SJSA1 (cell line): ENCODE results near the gene ELK4. TPM values are rescaled to one million over a fixed set of nuclear protein-coding genes. Genes with fewer than 3 reads are reported as not detected.
A peak's percentile ranks its signal among the peaks of the same experiment; 100 is the strongest.

Source experiments
- DNase-seq, 2 experiments: peaks; one replicate each; pipeline ENCODE4 v3.0.0-alpha.2; 2015 to 2020; ENCODE audit warnings: low spot score in 2 of 2, low read depth in 1 of 2
- H3K27ac ChIP-seq: fragments of 250-450 bp; sonication (Bioruptor Pico); 2 replicates; pipeline ENCODE4 v1.5.1; 2020; ENCODE audit warnings: mild to moderate bottlenecking, moderate library complexity
- H3K27me3 ChIP-seq: fragments of 250-450 bp; sonication (Bioruptor Pico); replicated peaks from 2 replicates; pipeline ENCODE4 v1.5.1; 2020; ENCODE audit warnings: mild to moderate bottlenecking, moderate library complexity
- H3K36me3 ChIP-seq: fragments of 250-450 bp; sonication (Bioruptor Pico); 2 replicates; pipeline ENCODE4 v1.5.1; 2020; ENCODE audit warnings: mild to moderate bottlenecking
- H3K4me1 ChIP-seq: fragments of 250-450 bp; sonication (Bioruptor Pico); replicated peaks from 2 replicates; pipeline ENCODE4 v1.6.1; 2021; ENCODE audit warnings: mild to moderate bottlenecking
- H3K4me3 ChIP-seq: fragments of 250-450 bp; sonication (Bioruptor Pico); 2 replicates; pipeline ENCODE4 v1.5.1; 2020; ENCODE audit warnings: mild to moderate bottlenecking
- H3K9me3 ChIP-seq: fragments of 250-450 bp; sonication (Bioruptor Pico); replicated peaks from 2 replicates; pipeline ENCODE4 v1.5.1; 2020; ENCODE audit warnings: mild to moderate bottlenecking
- total RNA-seq: library from RNA; depleted of rRNA; stranded (reverse); fragments of >200 nt; shearing (Covaris generic); gene quantifications from 2 replicates; pipeline ENCODE4 v1.2.3, GENCODE V29; 2014

Gene ELK4
- total RNA-seq, 1 experiment from 2014 or later: 18.4 TPM

- Histone ChIP-seq H3K4me3 (no peak overlapping the region), H3K27me3 (no peaks in the 10 kb centered on the region; the same call in 1 of the 2 replicates), H3K27ac (no peak overlapping the region), H3K4me1 (peaks cover 3% of the 10 kb centered on the region; the same call in 1 of the 2 replicates), H3K9me3 (no peaks in the 10 kb centered on the region), H3K36me3 (no peaks in the 10 kb centered on the region)
- DNase-seq: no peak
Measured at GRCh38 chr1:205593532-205593931, 38.3 kb downstream of the ELK4 start.

GRCh38 chr1:205592443-205593003 is 39.3 kb downstream of the ELK4 start:
- Histone ChIP-seq H3K9me3 (no peaks in the 10 kb centered on the region), H3K36me3 (no peaks in the 10 kb centered on the region), H3K4me3 (no peak overlapping the region), H3K27ac (no peak overlapping the region), H3K27me3 (no peaks in the 10 kb centered on the region; the same call in 1 of the 2 replicates), H3K4me1 (peaks cover 3% of the 10 kb centered on the region; the same call in 1 of the 2 replicates)
- no peak for DNase-seq

- no peaks in the 10 kb centered on the region for H3K36me3 ChIP-seq
- H3K27me3 ChIP-seq: no peaks in the 10 kb centered on the region; the same call in 1 of the 2 replicates
- peak; percentile 71 to 82 for DNase-seq
- no peaks in the 10 kb centered on the region for H3K9me3 ChIP-seq
- H3K4me1 ChIP-seq: peaks cover 3% of the 10 kb centered on the region; the same call in 1 of the 2 replicates
- H3K27ac ChIP-seq: no peak overlapping the region
- H3K4me3 ChIP-seq: no peak overlapping the region
Measured at GRCh38 chr1:205591522-205592351, 40.1 kb downstream of the ELK4 start.

- no peaks in the 10 kb centered on the region for H3K36me3 ChIP-seq
- H3K9me3 ChIP-seq: no peaks in the 10 kb centered on the region
- no peak for DNase-seq
- no peaks in the 10 kb centered on the region; the same call in 1 of the 2 replicates for H3K27me3 ChIP-seq
- H3K27ac ChIP-seq: no peak overlapping the region
- H3K4me3 ChIP-seq: no peak overlapping the region
- peaks cover 3% of the 10 kb centered on the region; the same call in 1 of the 2 replicates for H3K4me1 ChIP-seq
Measured at GRCh38 chr1:205590777-205591513, 40.9 kb downstream of the ELK4 start.

GRCh38 chr1:205590457-205590768 is 41.4 kb downstream of the ELK4 start:
- no peaks in the 10 kb centered on the region for H3K36me3 ChIP-seq
- H3K4me1 ChIP-seq: peaks cover 3% of the 10 kb centered on the region; the same call in 1 of the 2 replicates
- no peak overlapping the region for H3K4me3 ChIP-seq
- no peaks in the 10 kb centered on the region for H3K9me3 ChIP-seq
- no peaks in the 10 kb centered on the region; the same call in 1 of the 2 replicates for H3K27me3 ChIP-seq
- H3K27ac ChIP-seq: no peak overlapping the region
- DNase-seq: no peak

GRCh38 chr1:205589618-205590456 is 42.0 kb downstream of the ELK4 start:
- Histone ChIP-seq H3K4me3 (no peak overlapping the region), H3K36me3 (no peaks in the 10 kb centered on the region), H3K4me1 (peaks cover 3% of the 10 kb centered on the region; the same call in 1 of the 2 replicates), H3K27ac (no peak overlapping the region), H3K9me3 (no peaks in the 10 kb centered on the region), H3K27me3 (no peaks in the 10 kb centered on the region; the same call in 1 of the 2 replicates)
- peak in 1 of 2 experiments; percentile 25 for DNase-seq

GRCh38 chr1:205589046-205589445 is 42.8 kb downstream of the ELK4 start:
- Histone ChIP-seq H3K27ac (no peak overlapping the region), H3K4me3 (no peak overlapping the region), H3K9me3 (no peaks in the 10 kb centered on the region), H3K36me3 (no peaks in the 10 kb centered on the region), H3K27me3 (no peaks in the 10 kb centered on the region; the same call in 1 of the 2 replicates), H3K4me1 (peaks cover 3% of the 10 kb centered on the region; the same call in 1 of the 2 replicates)
- peak in 1 of 2 experiments; percentile 22 for DNase-seq

GRCh38 chr1:205588636-205589035 is 43.2 kb downstream of the ELK4 start:
- Histone ChIP-seq H3K9me3 (no peaks in the 10 kb centered on the region), H3K27me3 (no peaks in the 10 kb centered on the region; the same call in 1 of the 2 replicates), H3K4me1 (peaks cover 3% of the 10 kb centered on the region; the same call in 1 of the 2 replicates), H3K27ac (no peak overlapping the region), H3K4me3 (no peak overlapping the region), H3K36me3 (no peaks in the 10 kb centered on the region)
- peak in 1 of 2 experiments; percentile 43 for DNase-seq

GRCh38 chr1:205587581-205587980 is 44.2 kb downstream of the ELK4 start:
- H3K4me1 ChIP-seq: peaks cover 3% of the 10 kb centered on the region; the same call in 1 of the 2 replicates
- H3K4me3 ChIP-seq: no peak overlapping the region
- no peaks in the 10 kb centered on the region for H3K9me3 ChIP-seq
- no peaks in the 10 kb centered on the region; the same call in 1 of the 2 replicates for H3K27me3 ChIP-seq
- DNase-seq: no peak
- H3K27ac ChIP-seq: no peak overlapping the region
- no peaks in the 10 kb centered on the region for H3K36me3 ChIP-seq

GRCh38 chr1:205585835-205586785 is 45.7 kb downstream of the ELK4 start:
- Histone ChIP-seq H3K36me3 (no peaks in the 10 kb centered on the region), H3K27me3 (peaks cover 3% of the 10 kb centered on the region), H3K4me1 (no peaks in the 10 kb centered on the region), H3K4me3 (no peak overlapping the region), H3K27ac (no peak overlapping the region), H3K9me3 (no peaks in the 10 kb centered on the region)
- no peak for DNase-seq

GRCh38 chr1:205585169-205585834 is 46.5 kb downstream of the ELK4 start:
- Histone ChIP-seq H3K27ac (no peak overlapping the region), H3K9me3 (no peaks in the 10 kb centered on the region), H3K4me3 (no peak overlapping the region), H3K27me3 (peaks cover 3% of the 10 kb centered on the region; the same call in 1 of the 2 replicates), H3K36me3 (no peaks in the 10 kb centered on the region), H3K4me1 (no peaks in the 10 kb centered on the region)
- no peak for DNase-seq

- Histone ChIP-seq H3K4me3 (no peak overlapping the region), H3K36me3 (no peaks in the 10 kb centered on the region), H3K4me1 (no peaks in the 10 kb centered on the region), H3K9me3 (no peaks in the 10 kb centered on the region), H3K27me3 (peaks cover 3% of the 10 kb centered on the region; the same call in 1 of the 2 replicates), H3K27ac (no peak overlapping the region)
- DNase-seq: no peak
Measured at GRCh38 chr1:205584732-205585131, 47.1 kb downstream of the ELK4 start.
